Activated CD4-positive, alpha-beta memory T cell treated with anti-CD3 and anti-CD28 coated beads for 36 hours (primary cell): ENCODE measurements around the gene SLC6A6. TPM values are rescaled to one million over a fixed set of nuclear protein-coding genes. Genes with fewer than 3 reads are reported as not detected.

Source experiments
- CTCF ChIA-PET: fragments of 350-600 bp; sonication (Branson Sonifier 250); formaldehyde crosslinking; loops from one replicate; lab custom pipeline; 2021; ENCODE audit warnings: antibody characterized with exemption, inconsistent platforms; lab: Charles Lee
- POLR2A ChIA-PET: fragments of 350-600 bp; sonication (Branson Sonifier 250); formaldehyde crosslinking; loops from one replicate; lab custom pipeline; 2021; ENCODE audit warnings: antibody characterized with exemption; lab: Charles Lee
- DNase-seq: peaks from one replicate; pipeline ENCODE4 v3.0.0-alpha.2; 2020
- H3K27ac Mint-ChIP-seq: one replicate; pipeline ENCODE4 v1.8.0; 2021; ENCODE audit warnings: mixed read lengths
- H3K27me3 Mint-ChIP-seq: one replicate; pipeline ENCODE4 v1.8.0; 2021; ENCODE audit warnings: mixed read lengths
- H3K36me3 Mint-ChIP-seq: one replicate; pipeline ENCODE4 v1.8.0; 2021; ENCODE audit warnings: mixed read lengths
- H3K4me1 Mint-ChIP-seq: one replicate; pipeline ENCODE4 v1.8.0; 2021; ENCODE audit warnings: low read depth, mixed read lengths
- H3K4me3 Mint-ChIP-seq: one replicate; pipeline ENCODE4 v1.8.0; 2021; ENCODE audit warnings: mild to moderate bottlenecking, mixed read lengths
- H3K9me3 Mint-ChIP-seq: one replicate; pipeline ENCODE4 v1.8.0; 2021; ENCODE audit warnings: mixed read lengths
- intact Hi-C: fragments of 100-400 bp; cut with micrococcal nuclease; formaldehyde crosslinking; loops from one replicate; pipeline ENCODE4 v1.15.1; 2023
- total RNA-seq, 2 experiments: library from RNA; stranded (reverse); gene quantifications; one replicate each; pipeline ENCODE4 v1.2.3, GENCODE V29; 2021

Gene SLC6A6
- total RNA-seq, 2 experiments from 2014 or later, result 44.0 to 45.1 TPM

DNA sequence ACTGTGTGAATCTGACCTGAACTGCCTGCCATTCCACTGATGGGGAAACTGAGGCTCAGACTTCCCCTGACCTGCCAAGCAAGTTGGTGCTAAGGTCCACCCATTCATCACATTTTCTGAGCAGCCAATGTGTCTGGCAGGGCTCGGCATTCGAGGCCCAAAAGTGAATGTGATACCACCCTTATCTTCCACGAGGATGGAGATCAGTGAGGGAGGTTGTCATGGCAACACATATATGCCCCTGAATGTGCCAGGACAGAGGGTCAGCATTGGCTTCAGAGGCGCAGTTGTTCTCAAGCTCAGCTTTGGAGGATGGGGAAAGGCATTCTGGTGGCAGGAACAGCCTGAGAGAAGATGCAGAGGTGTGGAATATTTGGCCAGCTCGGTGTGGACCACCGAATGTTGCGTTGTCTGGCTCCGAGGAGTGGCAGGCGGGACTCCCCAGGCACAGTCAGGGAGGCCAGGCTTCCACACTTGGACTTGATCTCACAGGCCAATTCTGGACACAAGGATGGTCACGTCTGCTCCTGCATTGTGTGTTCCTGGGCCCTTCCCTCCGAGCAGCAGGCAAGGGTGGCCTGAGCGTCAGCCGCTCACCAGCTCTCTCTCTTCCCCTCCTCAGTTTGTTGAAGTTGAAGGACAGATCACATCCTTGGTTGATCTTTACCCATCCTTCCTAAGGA lies 74.3 kb downstream of the SLC6A6 start:
- H3K4me1 Mint-ChIP-seq, result peaks cover 4% of the 10 kb centered on the region
- intact Hi-C loops, result no loop called here
- DNase-seq, result no peak
- H3K9me3 Mint-ChIP-seq, result no peaks in the 10 kb centered on the region
- H3K4me3 Mint-ChIP-seq, result no peak overlapping the region
- H3K27ac Mint-ChIP-seq, result no peak overlapping the region
- H3K36me3 Mint-ChIP-seq, result peaks cover 35% of the 10 kb centered on the region
- ChIA-PET CTCF (interaction anchor here (1.5 kb wide), 1 partner anchor 9 kb away, joined by 6 read pairs; no protein-coding TSS in a partner anchor), POLR2A (no interaction called here)
- no peaks in the 10 kb centered on the region for H3K27me3 Mint-ChIP-seq

DNA sequence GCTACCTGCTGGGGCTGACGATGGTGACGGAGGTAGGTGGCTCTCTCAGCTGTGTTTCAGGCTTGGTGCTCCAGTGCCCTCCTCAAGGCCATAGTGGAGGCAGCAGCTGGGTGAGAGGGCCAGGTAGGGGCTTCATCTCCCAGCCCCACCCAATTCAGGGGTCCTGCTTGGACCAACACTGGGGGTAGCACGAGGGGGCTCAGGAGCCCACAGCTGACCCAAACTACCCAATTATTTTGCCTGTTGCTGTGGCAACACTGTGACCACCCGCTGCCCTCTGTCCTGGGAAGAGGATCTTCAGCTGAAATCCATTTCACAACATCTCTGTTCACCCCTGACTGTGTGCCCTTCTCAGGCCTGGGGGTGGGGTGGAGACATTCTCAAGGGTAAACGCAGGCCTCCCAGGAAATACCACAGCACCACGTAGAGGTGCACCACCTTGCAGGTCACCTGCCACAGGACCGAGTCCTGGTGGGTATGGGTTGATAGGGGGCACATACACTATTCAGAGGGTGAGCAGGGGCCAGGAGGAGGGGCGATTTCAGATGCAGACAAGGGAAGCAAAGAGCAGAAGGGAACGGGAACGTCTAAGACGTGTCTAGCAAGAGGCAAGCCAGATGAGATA lies 75.0 kb downstream of the SLC6A6 start:
- intact Hi-C loops, result no loop called here
- Mint-ChIP-seq H3K27me3 (no peaks in the 10 kb centered on the region), H3K4me1 (peaks cover under 1% of the 10 kb centered on the region)

DNA sequence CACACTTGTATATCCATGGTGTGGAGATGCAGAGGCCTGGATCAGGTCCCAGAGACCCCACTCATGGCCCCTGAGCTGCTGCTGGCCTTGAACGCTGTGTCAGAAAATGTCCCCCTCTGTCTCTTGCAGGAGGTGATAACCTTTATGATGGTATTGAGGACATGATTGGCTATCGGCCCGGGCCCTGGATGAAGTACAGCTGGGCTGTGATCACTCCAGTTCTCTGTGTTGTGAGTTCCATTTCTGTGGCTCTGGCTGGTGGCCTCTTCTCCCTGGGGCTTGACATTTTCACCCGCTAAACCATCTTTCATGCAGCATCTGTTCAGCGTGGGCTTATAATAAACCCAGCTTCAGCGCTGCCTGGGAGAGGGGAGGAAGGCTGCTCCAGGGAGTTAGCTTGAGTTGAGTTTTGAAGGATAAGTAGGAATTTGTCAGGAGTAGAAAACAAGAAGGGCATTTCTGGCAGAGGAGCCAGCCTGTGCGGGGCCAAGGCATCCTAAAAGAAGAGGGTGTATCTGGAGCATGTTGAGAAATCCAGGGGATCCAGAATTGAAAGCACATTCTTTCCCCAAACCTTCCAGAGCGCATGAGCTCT lies 76.6 kb downstream of the SLC6A6 start:
- H3K4me3 Mint-ChIP-seq, result no peak overlapping the region
- no peaks in the 10 kb centered on the region for H3K9me3 Mint-ChIP-seq
- POLR2A ChIA-PET, result no interaction called here
- H3K27ac Mint-ChIP-seq, result no peak overlapping the region
- no peaks in the 10 kb centered on the region for H3K27me3 Mint-ChIP-seq
- H3K36me3 Mint-ChIP-seq, result peaks cover 33% of the 10 kb centered on the region
- H3K4me1 Mint-ChIP-seq, result no peaks in the 10 kb centered on the region
- CTCF ChIA-PET, result interaction anchor here (2.7 kb wide), 1 partner anchor 11 kb away, joined by 14 read pairs; no protein-coding TSS in a partner anchor
- no peak for DNase-seq
- intact Hi-C loops, result no loop called here

More for the DNA sequence above, 75.0 kb downstream of the SLC6A6 start:
- ChIA-PET CTCF (interaction anchor here (0.5 to 2.7 kb wide), 2 partner anchors 10 to 354 kb away, joined by 3 to 14 read pairs; no protein-coding TSS in a partner anchor), POLR2A (no interaction called here)
- Mint-ChIP-seq H3K9me3 (no peaks in the 10 kb centered on the region), H3K27ac (no peak overlapping the region), H3K36me3 (peaks cover 33% of the 10 kb centered on the region), H3K4me3 (no peak overlapping the region)
- no peak for DNase-seq

DNA sequence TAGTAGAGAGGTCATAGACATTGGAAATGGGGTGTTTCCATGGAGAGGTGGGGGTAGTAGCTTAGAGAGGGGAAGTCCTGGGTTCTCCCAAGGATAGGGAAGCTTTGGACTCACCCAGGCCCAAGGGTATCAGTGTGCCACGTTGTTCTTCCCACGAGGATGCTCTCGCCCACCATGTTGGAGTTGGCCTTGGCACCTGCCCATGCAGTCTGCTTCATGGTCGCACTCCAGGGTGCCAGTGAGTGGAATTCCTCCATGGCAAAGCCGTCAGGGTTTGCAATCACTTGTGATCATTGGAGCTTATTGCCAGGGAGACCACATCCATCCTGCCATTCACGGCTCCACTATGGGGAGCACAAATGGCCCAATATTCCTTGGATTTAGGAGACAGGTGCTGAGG lies 77.2 kb downstream of the SLC6A6 start:
- ChIA-PET CTCF (interaction anchor here (2.7 kb wide), 1 partner anchor 12 kb away, joined by 14 read pairs; no protein-coding TSS in a partner anchor), POLR2A (no interaction called here)
- no peak for DNase-seq
- intact Hi-C loops, result no loop called here
- peaks cover 37% of the 10 kb centered on the region for H3K36me3 Mint-ChIP-seq
- H3K27me3 Mint-ChIP-seq, result no peaks in the 10 kb centered on the region
- no peak overlapping the region for H3K27ac Mint-ChIP-seq
- no peaks in the 10 kb centered on the region for H3K9me3 Mint-ChIP-seq
- H3K4me3 Mint-ChIP-seq, result no peak overlapping the region
- no peaks in the 10 kb centered on the region for H3K4me1 Mint-ChIP-seq

DNA sequence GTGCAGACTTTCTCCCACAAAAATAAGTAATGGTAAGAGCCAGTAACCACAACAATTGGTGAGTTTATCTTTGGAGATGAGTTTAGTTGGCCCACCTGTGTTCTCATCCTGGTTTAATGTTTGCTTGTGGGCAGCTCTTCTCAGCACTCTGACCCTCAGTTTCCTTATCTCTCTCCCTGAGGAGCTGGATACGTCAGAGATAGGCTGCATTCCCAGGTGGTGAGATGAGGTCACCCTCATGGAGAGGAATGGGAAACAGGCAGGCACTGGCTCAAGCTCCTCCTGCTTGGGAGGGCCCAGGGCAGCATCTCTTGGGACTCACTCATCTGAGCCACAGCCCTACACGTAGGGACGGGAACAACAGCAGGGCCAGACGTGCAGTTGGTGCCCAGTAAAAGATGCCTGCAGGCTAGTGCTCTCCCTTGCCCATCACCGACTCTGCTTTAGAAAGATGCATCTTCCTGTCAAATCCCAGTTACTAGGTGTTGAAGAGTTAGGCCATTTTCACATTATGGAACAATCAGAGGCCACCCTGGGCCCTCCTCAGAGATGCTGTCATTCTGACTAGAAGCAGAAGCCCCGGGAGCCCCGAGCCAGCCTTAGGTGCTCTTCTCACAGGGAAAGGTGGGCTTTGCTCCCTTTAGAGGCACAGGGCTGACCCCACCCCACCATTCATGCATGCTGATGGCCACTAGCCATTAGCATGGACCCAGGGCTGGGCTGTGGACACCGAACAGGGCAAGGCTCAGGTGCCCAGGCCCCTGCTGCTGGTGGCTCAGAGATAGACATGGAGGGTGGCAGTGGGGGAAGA lies 78.0 kb downstream of the SLC6A6 start:
- no peak for DNase-seq
- no peaks in the 10 kb centered on the region for H3K9me3 Mint-ChIP-seq
- intact Hi-C loops, result no loop called here
- no peaks in the 10 kb centered on the region for H3K27me3 Mint-ChIP-seq
- POLR2A ChIA-PET, result no interaction called here
- CTCF ChIA-PET, result interaction anchor here (2.7 kb wide), 1 partner anchor 13 kb away, joined by 14 read pairs; no protein-coding TSS in a partner anchor
- H3K4me3 Mint-ChIP-seq, result no peak overlapping the region
- no peaks in the 10 kb centered on the region for H3K4me1 Mint-ChIP-seq
- no peak overlapping the region for H3K27ac Mint-ChIP-seq
- H3K36me3 Mint-ChIP-seq, result peaks cover 38% of the 10 kb centered on the region

DNA sequence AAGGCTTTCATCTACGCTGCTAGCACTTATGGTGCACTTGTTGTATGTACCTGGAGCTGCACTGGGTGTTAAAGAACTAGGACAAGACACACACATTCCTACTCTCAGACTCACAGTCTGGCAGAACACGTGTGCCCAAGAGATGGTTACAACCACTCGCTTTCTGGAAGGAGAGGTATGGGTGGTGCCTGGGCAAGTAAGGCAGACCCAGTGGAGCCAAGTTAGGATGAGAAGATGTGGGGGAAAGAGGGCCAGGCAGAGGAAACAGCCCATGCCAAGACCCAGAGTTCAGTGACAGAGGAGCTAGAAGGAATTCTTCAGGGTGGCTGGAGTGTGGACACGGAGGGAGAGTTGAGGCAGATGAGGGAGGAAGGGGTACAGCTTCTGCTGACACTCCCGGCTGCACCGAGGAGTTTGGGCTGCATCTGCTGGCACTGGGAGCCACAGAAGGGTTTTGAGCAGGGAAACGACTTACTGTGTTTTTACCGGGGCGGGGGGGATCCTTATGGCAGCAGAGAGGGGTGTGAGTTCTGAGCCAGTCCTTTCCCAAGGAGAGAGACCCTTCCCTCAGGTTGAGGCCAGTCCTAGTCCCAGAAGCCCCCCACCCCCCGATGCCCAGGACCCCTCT lies 78.7 kb downstream of the SLC6A6 start:
- H3K9me3 Mint-ChIP-seq, result no peaks in the 10 kb centered on the region
- H3K27ac Mint-ChIP-seq, result no peak overlapping the region
- intact Hi-C loops, result no loop called here
- no peaks in the 10 kb centered on the region for H3K27me3 Mint-ChIP-seq
- H3K36me3 Mint-ChIP-seq, result peaks cover 40% of the 10 kb centered on the region
- no peak for DNase-seq
- ChIA-PET CTCF (no interaction called here), POLR2A (no interaction called here)
- H3K4me3 Mint-ChIP-seq, result no peak overlapping the region
- H3K4me1 Mint-ChIP-seq, result no peaks in the 10 kb centered on the region

DNA sequence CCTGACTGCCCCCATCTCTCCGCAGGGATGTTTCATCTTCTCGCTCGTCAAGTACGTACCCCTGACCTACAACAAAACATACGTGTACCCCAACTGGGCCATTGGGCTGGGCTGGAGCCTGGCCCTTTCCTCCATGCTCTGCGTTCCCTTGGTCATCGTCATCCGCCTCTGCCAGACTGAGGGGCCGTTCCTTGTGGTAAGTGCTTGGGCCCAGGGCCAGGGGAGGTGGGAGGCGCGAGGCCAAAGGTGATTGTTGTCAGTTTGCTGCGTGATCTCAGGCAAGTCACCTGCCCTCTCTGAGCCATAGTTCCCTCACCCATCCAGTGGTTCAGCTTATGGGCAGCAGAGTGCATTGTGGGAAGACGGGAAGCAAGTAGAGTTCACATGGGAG lies 79.2 kb downstream of the SLC6A6 start:
- Mint-ChIP-seq H3K27me3 (no peaks in the 10 kb centered on the region), H3K36me3 (peaks cover 40% of the 10 kb centered on the region), H3K4me1 (no peaks in the 10 kb centered on the region), H3K27ac (no peak overlapping the region), H3K9me3 (no peaks in the 10 kb centered on the region), H3K4me3 (no peak overlapping the region)
- ChIA-PET CTCF (no interaction called here), POLR2A (no interaction called here)
- DNase-seq, result no peak
- intact Hi-C loops, result no loop called here

DNA sequence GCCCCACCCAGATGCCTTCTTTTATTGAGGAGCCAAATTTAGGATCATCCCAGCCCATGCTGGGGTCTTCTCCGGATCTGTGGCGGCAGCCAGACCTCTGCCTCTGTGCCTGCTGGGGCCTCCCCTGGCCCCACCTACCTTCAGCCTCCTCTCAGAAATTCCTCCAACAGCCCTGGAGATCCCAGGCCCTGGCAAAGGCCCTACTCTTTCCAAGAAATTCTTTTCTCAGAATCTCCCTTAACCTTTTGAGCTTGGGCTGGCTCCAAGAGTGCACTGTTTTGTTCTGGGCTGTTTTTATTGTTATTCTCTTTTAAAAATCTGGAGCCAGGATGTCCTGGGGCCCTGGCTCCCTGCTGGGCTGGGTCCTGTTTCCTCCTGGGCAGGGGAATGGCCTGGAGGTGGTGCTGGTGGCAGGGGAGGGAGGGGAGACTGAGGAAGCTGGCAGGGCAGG lies 79.9 kb downstream of the SLC6A6 start:
- DNase-seq, result no peak
- intact Hi-C loops, result no loop called here
- CTCF ChIA-PET, result interaction anchor here (1.8 kb wide), 1 partner anchor 27 kb away, joined by 5 read pairs; no protein-coding TSS in a partner anchor
- H3K27ac Mint-ChIP-seq, result no peak overlapping the region
- POLR2A ChIA-PET, result no interaction called here
- H3K36me3 Mint-ChIP-seq, result peaks cover 44% of the 10 kb centered on the region
- H3K27me3 Mint-ChIP-seq, result no peaks in the 10 kb centered on the region
- H3K9me3 Mint-ChIP-seq, result no peaks in the 10 kb centered on the region
- H3K4me1 Mint-ChIP-seq, result no peaks in the 10 kb centered on the region
- no peak overlapping the region for H3K4me3 Mint-ChIP-seq

DNA sequence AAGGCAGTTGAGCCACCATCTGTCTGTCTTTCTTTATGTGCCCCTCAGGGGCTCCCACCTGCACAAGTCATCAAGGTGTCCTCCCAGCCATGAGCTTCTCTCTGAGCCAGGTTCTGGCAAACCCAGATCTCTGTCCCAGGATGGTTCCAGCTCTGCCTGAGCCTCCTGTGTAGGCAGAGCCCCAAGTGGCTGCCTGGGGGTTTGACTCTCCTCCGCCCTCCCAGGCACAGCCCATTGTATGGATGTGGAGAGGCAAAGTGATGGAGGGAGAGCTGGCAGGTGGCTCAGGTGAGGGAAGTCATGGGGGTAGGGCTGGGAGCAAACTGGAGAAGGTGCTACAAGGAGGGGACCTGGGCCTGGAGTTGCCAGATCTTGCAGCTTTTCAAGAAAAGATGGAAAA lies 80.9 kb downstream of the SLC6A6 start:
- ChIA-PET POLR2A (no interaction called here), CTCF (interaction anchor here (1.8 kb wide), 1 partner anchor 26 kb away, joined by 5 read pairs; no protein-coding TSS in a partner anchor)
- Mint-ChIP-seq H3K9me3 (no peaks in the 10 kb centered on the region), H3K4me1 (no peaks in the 10 kb centered on the region), H3K27ac (no peak overlapping the region), H3K4me3 (no peak overlapping the region), H3K36me3 (peaks cover 37% of the 10 kb centered on the region), H3K27me3 (no peaks in the 10 kb centered on the region)
- intact Hi-C loops, result no loop called here
- DNase-seq, result no peak

DNA sequence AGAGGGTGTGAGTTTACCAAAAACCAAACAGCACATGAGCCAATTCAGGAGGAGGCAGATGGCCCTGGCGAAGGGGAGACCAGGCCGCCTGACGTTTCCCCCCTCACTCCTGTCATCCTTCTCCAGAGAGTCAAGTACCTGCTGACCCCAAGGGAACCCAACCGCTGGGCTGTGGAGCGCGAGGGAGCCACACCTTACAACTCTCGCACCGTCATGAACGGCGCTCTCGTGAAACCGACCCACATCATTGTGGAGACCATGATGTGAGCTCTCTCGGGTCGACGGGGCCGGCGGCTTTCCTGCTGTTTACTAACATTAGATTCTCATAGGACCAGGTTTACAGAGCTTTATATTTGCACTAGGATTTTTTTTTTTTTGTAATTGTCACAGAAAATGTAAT lies 82.3 kb downstream of the SLC6A6 start:
- Mint-ChIP-seq H3K27ac (no peak overlapping the region), H3K36me3 (peaks cover 28% of the 10 kb centered on the region)

DNA sequence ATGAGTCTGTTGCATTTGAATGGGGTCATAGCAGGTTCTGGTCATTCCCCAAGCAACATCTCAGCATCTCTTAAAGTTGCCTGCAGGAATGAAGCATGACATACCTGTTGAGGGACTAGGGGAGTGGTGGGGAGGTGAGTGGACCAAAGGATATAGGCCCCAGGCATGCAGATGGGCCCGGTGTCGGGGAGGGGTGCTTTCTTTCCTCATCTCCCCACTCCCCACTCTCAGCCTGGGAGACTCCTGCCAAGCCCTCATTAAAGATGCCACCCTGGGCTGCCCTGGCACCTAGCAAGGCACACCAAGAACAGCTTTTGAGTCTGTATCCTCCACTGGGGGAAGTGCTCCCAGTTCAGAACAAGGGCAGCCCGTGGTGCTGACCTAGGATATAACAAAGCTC lies 83.6 kb downstream of the SLC6A6 start:
- no peak for DNase-seq
- no peaks in the 10 kb centered on the region for H3K27me3 Mint-ChIP-seq
- intact Hi-C loops, result no loop called here
- H3K4me1 Mint-ChIP-seq, result no peaks in the 10 kb centered on the region
- no peak overlapping the region for H3K4me3 Mint-ChIP-seq
- H3K9me3 Mint-ChIP-seq, result no peaks in the 10 kb centered on the region
- CTCF ChIA-PET, result interaction anchor here (1.0 kb wide), 1 partner anchor 18 kb away, joined by 4 read pairs; no protein-coding TSS in a partner anchor
- peaks cover 26% of the 10 kb centered on the region for H3K36me3 Mint-ChIP-seq
- no peak overlapping the region for H3K27ac Mint-ChIP-seq
- POLR2A ChIA-PET, result no interaction called here

More for the DNA sequence above, 82.3 kb downstream of the SLC6A6 start:
- no peaks in the 10 kb centered on the region for H3K9me3 Mint-ChIP-seq
- H3K4me1 Mint-ChIP-seq, result no peaks in the 10 kb centered on the region
- ChIA-PET POLR2A (interaction anchor here (0.6 kb wide), 1 partner anchor 413 kb away, joined by 4 read pairs; no protein-coding TSS in a partner anchor), CTCF (interaction anchor here (0.7 kb wide), 1 partner anchor 127 kb away, joined by 3 read pairs; no protein-coding TSS in a partner anchor)
- no peak for DNase-seq
- intact Hi-C loops, result no loop called here
- no peak overlapping the region for H3K4me3 Mint-ChIP-seq
- H3K27me3 Mint-ChIP-seq, result no peaks in the 10 kb centered on the region
